Spleen (tissue), 7 donors: ENCODE measurements around the gene C1GALT1.
"Not testable (repeated sequence)": the region's sequence is repeated elsewhere in the genome, so short reads cannot be mapped to it uniquely, and the experiment has no call there.

Experiments
- POLR2A ChIP-seq, 3 donors: fragments of 450-650 bp; IDR thresholded peaks; one replicate each; pipeline ENCODE4 v1.5.1; 2017; ENCODE audit warnings: antibody characterized with exemption in 3 of 3, mild to moderate bottlenecking in 1 of 3
- TF ChIP-seq, protein P1 (sequence below), 11 experiments: fragments of 200-600 bp in 7 of 11; fragments of 450-650 bp in 4 of 11; sonication (generic) in 4 of 11; IDR thresholded peaks in 8 of 11; conservative IDR thresholded peaks in 3 of 11; 1 replicate in 7 of 11; 2 replicates in 4 of 11; pipeline versions ENCODE4 v1.4.0 to v1.8.0; 2016 to 2021; ENCODE audit warnings: antibody characterized with exemption in 11 of 11, inconsistent platforms in 4 of 11, mild to moderate bottlenecking in 1 of 11
- donor health status: DM: no; HTN: no; CAD: no; lungs with moderate emphysema.
- donor health status: DM: no; HTN: no; CAD: no.
- donor health status: DM: no; HTN: no; CAD: no.

DNA sequence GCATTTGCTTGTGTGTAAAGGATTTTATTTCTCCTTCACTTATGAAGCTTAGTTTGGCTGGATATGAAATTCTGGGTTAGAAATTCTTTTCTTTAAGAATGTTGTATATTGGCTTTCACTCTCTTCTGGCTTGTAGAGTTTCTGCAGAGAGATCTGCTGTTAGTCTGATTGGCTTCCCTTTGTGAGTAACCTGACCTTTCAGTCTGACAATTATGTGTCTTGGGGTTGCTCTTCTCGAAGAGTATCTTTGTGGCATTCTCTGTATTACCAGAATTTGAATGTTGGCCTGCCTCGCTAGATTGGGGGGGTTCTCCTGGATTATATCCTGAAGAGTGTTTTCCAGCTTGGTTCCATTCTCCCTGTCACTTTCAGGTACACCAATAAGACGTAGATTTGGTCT lies 17.9 kb downstream of the C1GALT1 start:
- not testable (repeated sequence) for TF ChIP-seq POLR2A (IDR thresholded peaks at IDR 0.05)
- TF ChIP-seq, protein P1, sequence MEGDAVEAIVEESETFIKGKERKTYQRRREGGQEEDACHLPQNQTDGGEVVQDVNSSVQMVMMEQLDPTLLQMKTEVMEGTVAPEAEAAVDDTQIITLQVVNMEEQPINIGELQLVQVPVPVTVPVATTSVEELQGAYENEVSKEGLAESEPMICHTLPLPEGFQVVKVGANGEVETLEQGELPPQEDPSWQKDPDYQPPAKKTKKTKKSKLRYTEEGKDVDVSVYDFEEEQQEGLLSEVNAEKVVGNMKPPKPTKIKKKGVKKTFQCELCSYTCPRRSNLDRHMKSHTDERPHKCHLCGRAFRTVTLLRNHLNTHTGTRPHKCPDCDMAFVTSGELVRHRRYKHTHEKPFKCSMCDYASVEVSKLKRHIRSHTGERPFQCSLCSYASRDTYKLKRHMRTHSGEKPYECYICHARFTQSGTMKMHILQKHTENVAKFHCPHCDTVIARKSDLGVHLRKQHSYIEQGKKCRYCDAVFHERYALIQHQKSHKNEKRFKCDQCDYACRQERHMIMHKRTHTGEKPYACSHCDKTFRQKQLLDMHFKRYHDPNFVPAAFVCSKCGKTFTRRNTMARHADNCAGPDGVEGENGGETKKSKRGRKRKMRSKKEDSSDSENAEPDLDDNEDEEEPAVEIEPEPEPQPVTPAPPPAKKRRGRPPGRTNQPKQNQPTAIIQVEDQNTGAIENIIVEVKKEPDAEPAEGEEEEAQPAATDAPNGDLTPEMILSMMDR (IDR thresholded peaks at IDR 0.05 in 8 of 11, conservative IDR thresholded peaks at IDR 0.05 in 3 of 11) = not testable (repeated sequence)
